AG09309 (cell line): ENCODE results near the gene TM4SF1.

ENCODE experiments used
- DNase-seq: peaks from one replicate; pipeline ENCODE4 v3.0.0-alpha.2; 2010; ENCODE audit warnings: low read depth
- H3K4me3 ChIP-seq: 2 replicates; pipeline ENCODE4 v1.5.1; 2011; ENCODE audit warnings: mild to moderate bottlenecking, low read depth, low read length, moderate library complexity; ENCODE audit not compliant: control insufficient read depth
- TF ChIP-seq, protein P1 (sequence below): IDR thresholded peaks from 2 replicates; pipeline ENCODE4 v1.5.1; 2011; ENCODE audit warnings: mild to moderate bottlenecking, low read depth, low read length, inconsistent platforms; ENCODE audit not compliant: insufficient read depth, control insufficient read depth; ENCODE audit errors: missing control alignments

The TM4SF1 gene

DNA sequence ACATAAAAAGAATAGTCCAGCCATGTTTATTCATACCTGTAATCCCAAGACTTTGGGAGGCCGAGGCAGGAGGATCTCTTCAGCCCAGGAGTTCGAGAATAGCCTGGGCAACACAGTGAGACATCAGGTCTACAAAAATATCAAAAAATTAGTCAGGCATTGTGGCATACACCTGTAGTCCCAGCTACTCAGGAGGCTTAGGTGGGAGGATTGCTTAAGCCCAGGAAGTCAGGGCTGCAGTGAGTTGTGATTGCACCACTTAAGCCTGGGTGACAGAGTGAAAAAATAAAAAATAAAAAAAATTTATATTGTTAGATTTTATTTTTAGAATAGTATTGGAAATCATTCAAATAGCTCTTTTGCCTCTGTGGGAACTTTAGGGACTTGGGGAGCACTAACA lies 12.8 kb upstream of the TM4SF1 start:
- TF ChIP-seq, protein P1, sequence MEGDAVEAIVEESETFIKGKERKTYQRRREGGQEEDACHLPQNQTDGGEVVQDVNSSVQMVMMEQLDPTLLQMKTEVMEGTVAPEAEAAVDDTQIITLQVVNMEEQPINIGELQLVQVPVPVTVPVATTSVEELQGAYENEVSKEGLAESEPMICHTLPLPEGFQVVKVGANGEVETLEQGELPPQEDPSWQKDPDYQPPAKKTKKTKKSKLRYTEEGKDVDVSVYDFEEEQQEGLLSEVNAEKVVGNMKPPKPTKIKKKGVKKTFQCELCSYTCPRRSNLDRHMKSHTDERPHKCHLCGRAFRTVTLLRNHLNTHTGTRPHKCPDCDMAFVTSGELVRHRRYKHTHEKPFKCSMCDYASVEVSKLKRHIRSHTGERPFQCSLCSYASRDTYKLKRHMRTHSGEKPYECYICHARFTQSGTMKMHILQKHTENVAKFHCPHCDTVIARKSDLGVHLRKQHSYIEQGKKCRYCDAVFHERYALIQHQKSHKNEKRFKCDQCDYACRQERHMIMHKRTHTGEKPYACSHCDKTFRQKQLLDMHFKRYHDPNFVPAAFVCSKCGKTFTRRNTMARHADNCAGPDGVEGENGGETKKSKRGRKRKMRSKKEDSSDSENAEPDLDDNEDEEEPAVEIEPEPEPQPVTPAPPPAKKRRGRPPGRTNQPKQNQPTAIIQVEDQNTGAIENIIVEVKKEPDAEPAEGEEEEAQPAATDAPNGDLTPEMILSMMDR, result no peak
- no peak for DNase-seq
- H3K4me3 ChIP-seq, result no peak overlapping the region

DNA sequence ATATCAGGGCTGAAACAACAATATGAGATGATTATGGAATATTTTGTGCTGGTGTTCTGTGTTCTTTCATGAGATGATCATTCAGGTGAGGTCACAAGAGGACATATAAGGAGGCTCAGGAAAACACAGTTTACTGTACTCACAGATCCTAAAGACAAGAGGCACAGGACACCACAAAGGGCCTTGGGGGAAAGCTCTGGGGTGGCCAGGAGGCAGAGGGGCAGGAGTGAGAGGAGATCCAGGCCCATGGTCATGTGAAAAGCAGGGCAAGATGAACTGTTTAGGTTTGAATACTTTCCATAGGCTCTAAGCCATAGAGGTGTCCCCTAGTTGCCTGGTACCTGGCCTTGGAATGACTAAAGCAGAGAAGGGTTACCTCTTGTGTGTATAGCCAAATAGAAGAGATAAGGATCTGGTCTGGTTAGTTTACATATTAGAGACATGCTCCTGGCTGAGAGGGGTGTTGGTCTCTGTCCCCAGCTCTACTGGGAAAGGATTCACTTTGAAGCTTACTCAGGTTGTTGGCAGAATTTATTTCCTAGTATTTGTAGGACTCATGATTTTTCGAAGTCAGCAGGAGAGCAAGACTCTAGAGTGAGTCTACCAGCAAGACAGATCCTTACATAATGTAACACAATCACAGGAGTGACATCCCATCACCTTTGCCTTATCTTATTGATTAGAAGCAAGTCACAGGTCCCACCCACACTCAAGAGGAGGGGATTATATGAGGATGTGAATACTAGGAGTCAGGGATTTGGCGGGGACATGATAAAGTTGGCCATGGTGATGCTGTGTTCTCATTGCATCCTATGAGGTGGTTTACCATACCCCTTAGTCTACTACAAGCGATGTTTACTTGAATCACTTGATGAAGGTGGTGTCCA lies 11.3 kb upstream of the TM4SF1 start:
- no peak overlapping the region for H3K4me3 ChIP-seq
- DNase-seq, result no peak
- TF ChIP-seq, protein P1, result no peak

DNA sequence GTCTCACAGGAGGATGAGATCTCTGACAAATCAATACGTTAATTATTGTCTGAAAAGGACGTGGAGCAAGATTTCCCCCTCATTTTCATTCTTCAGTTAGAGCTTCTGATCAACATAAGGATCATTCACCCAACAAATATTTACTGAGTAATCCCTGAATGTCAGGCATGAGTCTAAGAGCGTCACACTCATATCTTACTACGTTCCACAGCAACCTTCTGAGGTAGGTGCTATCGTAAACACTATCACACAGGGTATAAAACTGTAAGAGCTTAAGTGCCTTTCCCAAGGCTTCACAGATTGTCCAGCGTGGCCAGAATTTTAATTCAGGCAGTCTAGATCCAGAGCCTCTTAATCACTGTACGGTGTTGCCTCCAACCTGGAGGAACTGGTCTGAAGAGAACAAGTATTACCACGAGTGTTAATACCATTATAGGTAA lies 10.6 kb upstream of the TM4SF1 start:
- DNase-seq, result peak; percentile 87
- H3K4me3 ChIP-seq, result no peak overlapping the region
- TF ChIP-seq, protein P1, result no peak

DNA sequence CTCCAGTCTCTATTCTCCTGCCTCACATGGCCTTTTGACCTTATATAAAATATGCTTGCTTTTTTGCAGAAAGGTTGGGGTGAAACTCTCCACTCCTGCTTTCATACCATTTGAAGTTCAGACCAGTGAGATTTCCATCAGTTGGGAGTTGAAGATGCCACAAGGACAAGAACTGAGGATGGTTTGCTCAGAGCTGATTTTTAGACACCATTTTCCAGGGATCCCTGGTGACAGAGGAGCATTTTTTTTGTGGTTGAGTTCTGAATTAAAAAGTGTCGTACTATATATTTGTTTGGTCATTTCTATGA lies 8.8 kb upstream of the TM4SF1 start:
- H3K4me3 ChIP-seq, result no peak overlapping the region

DNA sequence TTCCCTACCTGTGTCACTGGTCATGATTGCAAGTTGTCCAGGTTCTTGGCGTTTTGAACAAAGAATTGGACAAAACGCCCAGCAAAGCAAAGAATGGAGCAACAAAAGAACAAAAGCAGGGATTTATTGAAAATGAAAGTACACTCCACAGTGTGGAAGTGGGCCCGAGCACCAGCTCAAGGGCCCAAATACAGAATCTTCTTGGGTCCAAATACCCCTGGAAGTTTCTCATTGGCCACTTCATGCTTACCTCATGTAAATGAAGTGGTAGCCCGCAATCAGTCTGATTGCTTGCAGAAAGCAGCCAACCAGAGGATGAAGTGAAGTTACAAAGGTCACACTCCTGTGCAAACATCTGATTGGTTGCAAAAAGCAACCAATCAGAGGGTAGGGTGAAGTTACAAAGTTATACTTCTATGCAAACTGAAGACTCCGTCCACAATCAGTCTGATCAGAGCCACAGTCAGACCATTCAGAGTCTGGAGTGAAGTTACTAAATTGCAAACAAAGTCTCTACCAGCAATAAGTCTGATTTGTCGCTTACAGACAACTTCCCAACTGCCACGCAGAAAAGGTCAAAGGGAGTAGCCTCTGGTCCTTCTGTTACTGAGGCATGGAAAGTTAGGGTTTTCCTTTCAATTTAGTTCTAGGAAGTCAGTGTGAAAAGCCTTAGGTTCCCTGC lies 8.3 kb upstream of the TM4SF1 start:
- no peak for DNase-seq
- TF ChIP-seq, protein P1, result no peak
- no peak overlapping the region for H3K4me3 ChIP-seq

More for the DNA sequence above, 8.8 kb upstream of the TM4SF1 start:
- no peak for DNase-seq
- TF ChIP-seq, protein P1, result no peak

DNA sequence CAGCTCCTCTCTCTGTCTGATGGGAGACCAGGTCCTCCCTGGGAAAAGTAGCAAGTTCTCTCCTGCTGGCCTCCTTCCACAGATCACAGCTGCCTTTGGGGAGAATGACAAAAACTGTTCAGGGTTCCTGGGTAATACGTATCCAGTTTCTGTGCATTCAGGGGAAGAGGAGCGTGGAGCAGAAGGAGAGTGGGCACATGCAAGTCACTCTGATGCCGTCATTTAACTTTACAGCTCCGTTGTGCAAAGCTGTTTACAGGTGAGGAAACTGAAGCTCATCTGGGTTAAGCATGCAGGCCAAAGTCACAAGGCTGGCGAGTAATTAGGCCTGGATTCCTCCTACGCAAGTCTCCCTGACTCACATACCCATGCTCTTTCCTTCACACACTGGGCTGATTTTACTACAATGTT lies 7.5 kb upstream of the TM4SF1 start:
- H3K4me3 ChIP-seq, result no peak overlapping the region
- DNase-seq, result peak; percentile 93
- TF ChIP-seq, protein P1, result no peak
